ENCODE results near the gene CDK11B.

The CDK11B gene

GRCh38 chr1:1603671-1604373 lies 55.0 kb downstream of the CDK11B start:
- 91% methylated on average over 12 of the region's 13 CpGs for WGBS (ENCODE audit: insufficient coverage)
- POLR2A ChIA-PET: interaction anchor here (0.8 to 2.1 kb wide), 2 partner anchors 7 to 11 kb away, joined by 5 to 7 read pairs; partner anchors contain the start of gene MIB2
- peaks cover 0 to 30% (median 25%) of the 10 kb centered on the region in 4 experiments for H3K4me1 ChIP-seq (ENCODE audit: control extremely low read depth in 1 of 4, control insufficient read depth in 4 of 4, insufficient read depth in 4 of 4, low read length in 3 of 4)
- no peak overlapping the region for H3K4me3 ChIP-seq (ENCODE audit: control insufficient read depth in 1 of 7, extremely low read depth in 1 of 7, insufficient read depth in 4 of 7, low read depth in 2 of 7, low read length in 6 of 7)
- no peaks in the 10 kb centered on the region for H3K9me3 ChIP-seq (ENCODE audit: control extremely low read depth in 1 of 5, control insufficient read depth in 4 of 5, insufficient read depth in 2 of 5, low read depth in 1 of 5, low read length in 4 of 5)
- H3K27ac ChIP-seq (ENCODE audit: insufficient read depth in 1 of 2, low read depth in 1 of 2, low read length in 2 of 2, poor library complexity in 1 of 2, severe bottlenecking in 2 of 2): no peak overlapping the region
- H3K27me3 ChIP-seq (replicated peaks in 2 of 5; ENCODE audit: control insufficient read depth in 4 of 5, insufficient read depth in 5 of 5, low read length in 4 of 5): peaks cover 0 to 8% (median 0%) of the 10 kb centered on the region in 5 experiments
- H3K36me3 ChIP-seq (ENCODE audit: control insufficient read depth in 4 of 4, insufficient read depth in 4 of 4, low read length in 3 of 4): no peaks in the 10 kb centered on the region
- CTCF ChIA-PET: interaction anchor here (1.1 kb wide), 1 partner anchor 34 kb away, joined by 3 read pairs; no protein-coding TSS in a partner anchor
- DNase-seq: no peak

- POLR2A ChIA-PET: interaction anchor here (0.8 to 2.1 kb wide), 2 partner anchors 8 to 12 kb away, joined by 5 to 7 read pairs; partner anchors contain the start of gene MIB2
- no peak overlapping the region for H3K4me3 ChIP-seq (ENCODE audit: control insufficient read depth in 1 of 7, extremely low read depth in 1 of 7, insufficient read depth in 4 of 7, low read depth in 2 of 7, low read length in 6 of 7)
Observed at GRCh38 chr1:1602968-1603506, 55.8 kb downstream of the CDK11B start.

GRCh38 chr1:1602304-1602967 lies 56.4 kb downstream of the CDK11B start:
- POLR2A ChIA-PET: interaction anchor here (2.1 kb wide), 1 partner anchor 12 kb away, joined by 7 read pairs; the partner anchor contains the start of gene MIB2
- H3K4me3 ChIP-seq (ENCODE audit: control insufficient read depth in 1 of 7, extremely low read depth in 1 of 7, insufficient read depth in 4 of 7, low read depth in 2 of 7, low read length in 6 of 7): no peak overlapping the region
- 85% methylated on average over 16 of the region's 18 CpGs for whole genome bisulfite sequencing (ENCODE audit: insufficient coverage)
- CTCF ChIA-PET: interaction anchor here (1.6 kb wide), 1 partner anchor 12 kb away, joined by 5 read pairs; no protein-coding TSS in a partner anchor
- H3K27me3 ChIP-seq (replicated peaks in 2 of 5; ENCODE audit: control insufficient read depth in 4 of 5, insufficient read depth in 5 of 5, low read length in 4 of 5): peaks cover 0 to 19% (median 0%) of the 10 kb centered on the region in 5 experiments
- peaks cover 0 to 31% (median 29%) of the 10 kb centered on the region in 4 experiments for H3K4me1 ChIP-seq (ENCODE audit: control extremely low read depth in 1 of 4, control insufficient read depth in 4 of 4, insufficient read depth in 4 of 4, low read length in 3 of 4)
- H3K9me3 ChIP-seq (ENCODE audit: control extremely low read depth in 1 of 5, control insufficient read depth in 4 of 5, insufficient read depth in 2 of 5, low read depth in 1 of 5, low read length in 4 of 5): no peaks in the 10 kb centered on the region
- no peak for DNase-seq
- no peaks in the 10 kb centered on the region for H3K36me3 ChIP-seq (ENCODE audit: control insufficient read depth in 4 of 4, insufficient read depth in 4 of 4, low read length in 3 of 4)
- H3K27ac ChIP-seq (ENCODE audit: insufficient read depth in 1 of 2, low read depth in 1 of 2, low read length in 2 of 2, poor library complexity in 1 of 2, severe bottlenecking in 2 of 2): no peak overlapping the region

More at GRCh38 chr1:1602968-1603506, 55.8 kb downstream of the CDK11B start:
- WGBS (ENCODE audit: insufficient coverage): 95% methylated on average over 13 of the region's 13 CpGs
- H3K4me1 ChIP-seq (ENCODE audit: control extremely low read depth in 1 of 4, control insufficient read depth in 4 of 4, insufficient read depth in 4 of 4, low read length in 3 of 4): peaks cover 0 to 30% (median 25%) of the 10 kb centered on the region in 4 experiments
- peaks cover 0 to 13% (median 0%) of the 10 kb centered on the region in 5 experiments for H3K27me3 ChIP-seq (replicated peaks in 2 of 5; ENCODE audit: control insufficient read depth in 4 of 5, insufficient read depth in 5 of 5, low read length in 4 of 5)
- CTCF ChIA-PET: interaction anchor here (1.6 kb wide), 1 partner anchor 11 kb away, joined by 5 read pairs; no protein-coding TSS in a partner anchor
- no peaks in the 10 kb centered on the region for H3K9me3 ChIP-seq (ENCODE audit: control extremely low read depth in 1 of 5, control insufficient read depth in 4 of 5, insufficient read depth in 2 of 5, low read depth in 1 of 5, low read length in 4 of 5)
- no peak overlapping the region for H3K27ac ChIP-seq (ENCODE audit: insufficient read depth in 1 of 2, low read depth in 1 of 2, low read length in 2 of 2, poor library complexity in 1 of 2, severe bottlenecking in 2 of 2)
- DNase-seq: no peak
- no peaks in the 10 kb centered on the region for H3K36me3 ChIP-seq (ENCODE audit: control insufficient read depth in 4 of 4, insufficient read depth in 4 of 4, low read length in 3 of 4)

- POLR2A ChIA-PET: no interaction called here
- H3K36me3 ChIP-seq (ENCODE audit: control insufficient read depth in 4 of 4, insufficient read depth in 4 of 4, low read length in 3 of 4): no peaks in the 10 kb centered on the region
- no peaks in the 10 kb centered on the region for H3K9me3 ChIP-seq (ENCODE audit: control extremely low read depth in 1 of 5, control insufficient read depth in 4 of 5, insufficient read depth in 2 of 5, low read depth in 1 of 5, low read length in 4 of 5)
- 95% methylated on average over 14 of the region's 15 CpGs for WGBS (ENCODE audit: insufficient coverage)
- H3K4me1 ChIP-seq (ENCODE audit: control extremely low read depth in 1 of 4, control insufficient read depth in 4 of 4, insufficient read depth in 4 of 4, low read length in 3 of 4): peaks cover 0 to 26% (median 25%) of the 10 kb centered on the region in 4 experiments
- CTCF ChIA-PET: interaction anchor here (1.6 kb wide), 1 partner anchor 12 kb away, joined by 5 read pairs; no protein-coding TSS in a partner anchor
- peaks cover 0 to 24% (median 0%) of the 10 kb centered on the region in 5 experiments for H3K27me3 ChIP-seq (replicated peaks in 2 of 5; ENCODE audit: control insufficient read depth in 4 of 5, insufficient read depth in 5 of 5, low read length in 4 of 5)
- no peak for DNase-seq
- H3K27ac ChIP-seq (ENCODE audit: insufficient read depth in 1 of 2, low read depth in 1 of 2, low read length in 2 of 2, poor library complexity in 1 of 2, severe bottlenecking in 2 of 2): no peak overlapping the region
- H3K4me3 ChIP-seq (ENCODE audit: control insufficient read depth in 1 of 7, extremely low read depth in 1 of 7, insufficient read depth in 4 of 7, low read depth in 2 of 7, low read length in 6 of 7): no peak overlapping the region
Observed at GRCh38 chr1:1601564-1602303, 57.1 kb downstream of the CDK11B start.

GRCh38 chr1:1600861-1601563 lies 57.8 kb downstream of the CDK11B start:
- no peak for DNase-seq
- no peak overlapping the region for H3K27ac ChIP-seq (ENCODE audit: insufficient read depth in 1 of 2, low read depth in 1 of 2, low read length in 2 of 2, poor library complexity in 1 of 2, severe bottlenecking in 2 of 2)
- peak overlapping the region in 1 of 7 experiments; percentile 50 for H3K4me3 ChIP-seq (ENCODE audit: control insufficient read depth in 1 of 7, extremely low read depth in 1 of 7, insufficient read depth in 4 of 7, low read depth in 2 of 7, low read length in 6 of 7)
- ChIA-PET CTCF (no interaction called here), POLR2A (no interaction called here)
- no peaks in the 10 kb centered on the region for H3K9me3 ChIP-seq (ENCODE audit: control extremely low read depth in 1 of 5, control insufficient read depth in 4 of 5, insufficient read depth in 2 of 5, low read depth in 1 of 5, low read length in 4 of 5)
- H3K36me3 ChIP-seq (ENCODE audit: control insufficient read depth in 4 of 4, insufficient read depth in 4 of 4, low read length in 3 of 4): no peaks in the 10 kb centered on the region
- peaks cover 0 to 23% (median 22%) of the 10 kb centered on the region in 4 experiments for H3K4me1 ChIP-seq (ENCODE audit: control extremely low read depth in 1 of 4, control insufficient read depth in 4 of 4, insufficient read depth in 4 of 4, low read length in 3 of 4)
- peaks cover 0 to 31% (median 0%) of the 10 kb centered on the region in 5 experiments for H3K27me3 ChIP-seq (replicated peaks in 2 of 5; ENCODE audit: control insufficient read depth in 4 of 5, insufficient read depth in 5 of 5, low read length in 4 of 5)
- 97% methylated on average over 14 of the region's 22 CpGs for WGBS (ENCODE audit: insufficient coverage)

Data from common myeloid progenitor, CD34-positive (primary cell).